ENCODE measurements around the gene ENTHD1. TPM values are rescaled to one million over a fixed set of nuclear protein-coding genes. Genes with fewer than 3 reads are reported as not detected.

The ENTHD1 gene
- total RNA-seq, 1 donor from 2014 or later, result not detected

DNA sequence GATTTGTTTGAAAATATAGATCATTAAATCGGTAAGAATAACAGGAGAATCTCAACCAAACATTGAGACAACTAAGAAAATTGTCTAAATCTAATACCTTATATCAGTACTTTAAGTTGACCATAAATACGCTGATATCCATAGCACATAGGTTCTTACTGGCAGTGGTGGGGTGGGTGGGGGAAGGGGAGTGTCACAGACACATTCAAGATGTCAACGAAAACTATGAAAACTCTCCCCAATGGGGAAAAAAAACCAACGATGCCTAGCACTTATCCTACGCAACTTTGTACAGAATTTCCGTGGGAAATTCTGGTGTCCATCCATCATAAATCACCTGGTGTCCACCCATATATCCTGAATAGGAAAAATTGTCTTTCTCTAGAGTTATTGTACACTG, 13.5 kb upstream of the ENTHD1 start:
- H3K4me1 Mint-ChIP-seq, result peaks cover 35% of the 10 kb centered on the region

DNA sequence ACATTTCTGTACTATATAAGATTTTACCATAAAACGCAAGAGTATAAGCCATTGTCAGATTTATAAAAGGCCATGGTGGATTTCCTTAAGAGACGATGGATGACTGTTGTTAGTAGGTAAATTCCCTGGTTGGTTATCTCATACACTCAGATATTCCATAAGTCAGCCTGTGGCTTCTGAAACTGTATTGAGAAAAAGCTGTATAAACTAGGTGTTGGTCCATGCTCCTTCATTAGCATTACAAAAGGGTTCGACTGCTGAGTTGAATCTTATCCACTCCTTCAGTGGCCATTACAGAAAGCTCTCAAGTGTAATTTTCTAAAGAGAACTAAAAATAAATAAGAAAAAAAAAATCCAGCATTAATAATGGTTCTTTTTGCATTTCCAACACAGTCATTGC, 12.6 kb upstream of the ENTHD1 start:
- Mint-ChIP-seq H3K27me3 (ENCODE audit: insufficient read depth, low read depth) (peaks cover 2% of the 10 kb centered on the region), H3K4me3 (no peak overlapping the region), H3K27ac (no peak overlapping the region), H3K9me3 (no peaks in the 10 kb centered on the region), H3K36me3 (no peaks in the 10 kb centered on the region), H3K4me1 (peaks cover 28% of the 10 kb centered on the region)
- Histone ChIP-seq H3K27ac (no peak overlapping the region), H3K79me2 (ENCODE audit: low read depth) (no peaks in the 10 kb centered on the region), H3K9ac (no peak overlapping the region), H3K36me3 (no peaks in the 10 kb centered on the region), H2AFZ (replicated peaks) (no peak overlapping the region), H3K27me3 (peaks cover 8% of the 10 kb centered on the region), H3F3A (ENCODE audit: low read depth) (no peaks in the 10 kb centered on the region), H3K4me3 (no peak overlapping the region), H3K9me3 (ENCODE audit: low read depth) (no peaks in the 10 kb centered on the region), H3K4me1 (peaks cover 11% of the 10 kb centered on the region), H4K20me1 (ENCODE audit: low read depth) (no peaks in the 10 kb centered on the region), H3K4me2 (no peak overlapping the region)
- TF ChIP-seq CTCF (IDR thresholded peaks at IDR 0.05), result no peak
- TF ChIP-seq EZH2 (IDR thresholded peaks at IDR 0.05), result no peak
- no peak for TF ChIP-seq EZH2phosphoT487 (IDR thresholded peaks at IDR 0.05)
- DNase-seq (ENCODE audit: low spot score), result peak; percentile 34

More for the DNA sequence above, 13.5 kb upstream of the ENTHD1 start:
- Mint-ChIP-seq H3K27me3 (ENCODE audit: insufficient read depth, low read depth) (peaks cover 2% of the 10 kb centered on the region), H3K9me3 (no peaks in the 10 kb centered on the region), H3K4me3 (no peak overlapping the region), H3K36me3 (no peaks in the 10 kb centered on the region), H3K27ac (no peak overlapping the region)
- Histone ChIP-seq H3K9me3 (ENCODE audit: low read depth) (no peaks in the 10 kb centered on the region), H3F3A (ENCODE audit: low read depth) (no peaks in the 10 kb centered on the region), H3K36me3 (no peaks in the 10 kb centered on the region), H3K27ac (no peak overlapping the region), H4K20me1 (ENCODE audit: low read depth) (no peaks in the 10 kb centered on the region), H3K4me2 (no peak overlapping the region), H3K4me1 (peaks cover 11% of the 10 kb centered on the region), H3K79me2 (ENCODE audit: low read depth) (no peaks in the 10 kb centered on the region), H2AFZ (replicated peaks) (no peak overlapping the region), H3K9ac (no peak overlapping the region), H3K27me3 (peaks cover 5% of the 10 kb centered on the region), H3K4me3 (no peak overlapping the region)
- no peak for DNase-seq (ENCODE audit: low spot score)
- TF ChIP-seq CTCF (IDR thresholded peaks at IDR 0.05) (no peak), EZH2phosphoT487 (IDR thresholded peaks at IDR 0.05) (no peak), EZH2 (IDR thresholded peaks at IDR 0.05) (no peak)

DNA sequence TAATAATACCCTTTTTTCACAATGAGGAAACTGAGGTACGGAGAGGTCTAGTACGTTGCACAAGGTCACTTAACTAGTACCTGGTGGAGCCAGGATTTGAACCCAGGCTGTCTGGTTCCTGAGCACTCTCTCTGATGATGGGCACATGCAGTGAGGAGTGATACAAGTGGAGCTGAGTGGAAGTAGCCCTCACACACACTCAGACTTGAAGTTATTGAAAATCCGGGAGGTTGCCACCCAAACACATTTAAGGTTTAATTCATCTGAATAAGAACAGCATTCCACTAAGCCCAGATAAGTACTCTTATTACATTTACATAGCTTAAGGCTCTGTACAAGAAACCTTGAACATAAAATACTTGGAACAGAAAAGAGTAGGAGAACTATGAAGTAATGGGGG, 12.1 kb upstream of the ENTHD1 start:
- no peak overlapping the region for H3K27ac ChIP-seq
- H4K20me1 ChIP-seq (ENCODE audit: low read depth), result no peaks in the 10 kb centered on the region
- Mint-ChIP-seq H3K4me1 (peaks cover 25% of the 10 kb centered on the region), H3K36me3 (no peaks in the 10 kb centered on the region), H3K9me3 (no peaks in the 10 kb centered on the region), H3K27me3 (ENCODE audit: insufficient read depth, low read depth) (peaks cover 2% of the 10 kb centered on the region), H3K4me3 (no peak overlapping the region), H3K27ac (no peak overlapping the region)
- peaks cover 8% of the 10 kb centered on the region for H3K27me3 ChIP-seq
- H3K36me3 ChIP-seq, result no peaks in the 10 kb centered on the region
- no peak for TF ChIP-seq EZH2 (IDR thresholded peaks at IDR 0.05)
- TF ChIP-seq EZH2phosphoT487 (IDR thresholded peaks at IDR 0.05), result no peak
- no peak for TF ChIP-seq CTCF (IDR thresholded peaks at IDR 0.05)
- H3K9ac ChIP-seq, result no peak overlapping the region
- H3K4me1 ChIP-seq, result peaks cover 11% of the 10 kb centered on the region
- DNase-seq (ENCODE audit: low spot score), result no peak
- H3F3A ChIP-seq (ENCODE audit: low read depth), result no peaks in the 10 kb centered on the region
- H3K9me3 ChIP-seq (ENCODE audit: low read depth), result no peaks in the 10 kb centered on the region
- H3K4me2 ChIP-seq, result no peak overlapping the region
- H3K4me3 ChIP-seq, result no peak overlapping the region
- H2AFZ ChIP-seq (replicated peaks), result no peak overlapping the region
- no peaks in the 10 kb centered on the region for H3K79me2 ChIP-seq (ENCODE audit: low read depth)

Measured in neural progenitor cell (in vitro differentiated cells).